ENCODE results near the gene CXCR4. TPM values are rescaled to one million over a fixed set of nuclear protein-coding genes. Genes with fewer than 3 reads are reported as not detected.

The CXCR4 gene
- total and polyA plus RNA-seq, 2 of the 4 experiments (the other 2 are of a cell fraction), result not detected

- no peak overlapping the region for H2BK20ac ChIP-seq (ENCODE audit: low read depth, low read length)
- WGBS, 2 experiments (ENCODE audit: extremely low coverage in 2 of 2, insufficient read length in 1 of 2), result no CpG with 5 or more reads among the region's 6 CpGs
- H2AK9ac ChIP-seq (replicated peaks; ENCODE audit: low read depth, low read length, poor library complexity), result no peak overlapping the region
- no peak overlapping the region for H4K5ac ChIP-seq (ENCODE audit: low read depth, low read length)
- no peak overlapping the region for H3K14ac ChIP-seq (replicated peaks; ENCODE audit: low read depth, low read length)
- in situ Hi-C loops (cut with MboI; ENCODE audit: low sequenced_read_pairs) (no loop called here), dilution Hi-C loops (cut with HindIII; ENCODE audit: low sequenced_read_pairs, unreplicated experiment) (no loop called here), intact Hi-C loops (cut with micrococcal nuclease) (loop anchor here (10.0 kb wide), 1 partner anchor 203 kb away; no protein-coding TSS in a partner anchor)
- no peak for ATAC-seq (ENCODE audit: low read depth)
- TF ChIP-seq RFX5 (IDR thresholded peaks at IDR 0.05; ENCODE audit: low read depth, low read length) (no peak), POLR2A (IDR thresholded peaks at IDR 0.05; ENCODE audit: low read depth, low read length) (no peak), NFE2L2 (IDR thresholded peaks at IDR 0.05; ENCODE audit: low read depth, low read length) (no peak), CHD1 (IDR thresholded peaks at IDR 0.05; ENCODE audit: low read depth, low read length) (no peak), FOS (IDR thresholded peaks at IDR 0.05; ENCODE audit: low read depth, low read length) (no peak), CTCF (conservative IDR thresholded peaks at IDR 0.05; ENCODE audit: low read depth, low read length) (no peak), BHLHE40 (IDR thresholded peaks at IDR 0.05; ENCODE audit: low read depth, low read length) (no peak), ELK1 (IDR thresholded peaks at IDR 0.05; ENCODE audit: borderline replicate concordance, low read depth, low read length) (no peak), RAD21 (IDR thresholded peaks at IDR 0.05; ENCODE audit: low read length) (no peak), CEBPB (IDR thresholded peaks at IDR 0.05; ENCODE audit: low read depth, low read length) (no peak), RCOR1 (IDR thresholded peaks at IDR 0.05; ENCODE audit: insufficient replicate concordance, low read length) (no peak), MAZ (IDR thresholded peaks at IDR 0.05; ENCODE audit: borderline replicate concordance, low read depth, low read length) (no peak), MAFK (IDR thresholded peaks at IDR 0.05; ENCODE audit: low read depth, low read length) (no peak), SMC3 (IDR thresholded peaks at IDR 0.05; ENCODE audit: low read depth, low read length) (no peak), MXI1 (IDR thresholded peaks at IDR 0.05; ENCODE audit: borderline replicate concordance, low read depth, low read length) (no peak)
- TF ChIP-seq, protein P1, sequence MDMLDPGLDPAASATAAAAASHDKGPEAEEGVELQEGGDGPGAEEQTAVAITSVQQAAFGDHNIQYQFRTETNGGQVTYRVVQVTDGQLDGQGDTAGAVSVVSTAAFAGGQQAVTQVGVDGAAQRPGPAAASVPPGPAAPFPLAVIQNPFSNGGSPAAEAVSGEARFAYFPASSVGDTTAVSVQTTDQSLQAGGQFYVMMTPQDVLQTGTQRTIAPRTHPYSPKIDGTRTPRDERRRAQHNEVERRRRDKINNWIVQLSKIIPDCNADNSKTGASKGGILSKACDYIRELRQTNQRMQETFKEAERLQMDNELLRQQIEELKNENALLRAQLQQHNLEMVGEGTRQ (IDR thresholded peaks at IDR 0.05; ENCODE audit: low read depth, low read length), result no peak
- H4K20me1 ChIP-seq (ENCODE audit: insufficient read depth, low read length), result no peaks in the 10 kb centered on the region
- no peak overlapping the region for H3K4me2 ChIP-seq (ENCODE audit: low read depth, low read length)
- no peak for DNase-seq
- H3K9me3 ChIP-seq (ENCODE audit: control insufficient read depth, insufficient read depth, low read length), result no peaks in the 10 kb centered on the region
- no peak overlapping the region for H4K91ac ChIP-seq (ENCODE audit: insufficient read depth, low read depth, low read length)
- no peaks in the 10 kb centered on the region for H3K36me3 ChIP-seq (ENCODE audit: control insufficient read depth, insufficient read depth, low read length)
- H2AK5ac ChIP-seq (ENCODE audit: low read depth, low read length), result no peak overlapping the region
- CTCF ChIA-PET, result no interaction called here
- H3K18ac ChIP-seq (ENCODE audit: low read depth, low read length), result no peak overlapping the region
- no TSS peak for BruUV-seq (replicated peaks)
- H3K27ac ChIP-seq (ENCODE audit: insufficient read depth, low read length), result no peak overlapping the region
- H2BK120ac ChIP-seq (ENCODE audit: low read depth, low read length), result no peak overlapping the region
- no peak overlapping the region for H4K8ac ChIP-seq (ENCODE audit: low read depth in 2 of 2, low read length in 2 of 2)
- no peak overlapping the region for H2BK15ac ChIP-seq (ENCODE audit: low read depth, low read length)
- H3K4me3 ChIP-seq (ENCODE audit: insufficient read depth, low read depth, low read length), result no peak overlapping the region
- POLR2A ChIA-PET (ENCODE audit: unreplicated experiment), result no interaction called here
- H3K79me1 ChIP-seq (ENCODE audit: low read depth in 1 of 2, low read length in 2 of 2), result no peaks in the 10 kb centered on the region
- H3K23ac ChIP-seq (ENCODE audit: low read depth, low read length), result no peak overlapping the region
- H3K56ac ChIP-seq (ENCODE audit: extremely low read depth, insufficient read depth, low read length), result no peak overlapping the region
- no peak overlapping the region for H2AFZ ChIP-seq (replicated peaks; ENCODE audit: low read length, poor library complexity)
- no peak overlapping the region for H2BK5ac ChIP-seq (ENCODE audit: low read depth, low read length, poor library complexity, severe bottlenecking)
- no peak overlapping the region for H3K9ac ChIP-seq (ENCODE audit: low read depth, low read length)
- H3K9me1 ChIP-seq (ENCODE audit: insufficient read depth, low read length), result no peaks in the 10 kb centered on the region
- H3K27me3 ChIP-seq (ENCODE audit: control insufficient read depth, insufficient read depth, low read length), result peaks cover 18% of the 10 kb centered on the region
- H3K4me1 ChIP-seq (ENCODE audit: control insufficient read depth, insufficient read depth, low read length), result no peaks in the 10 kb centered on the region
- no peak overlapping the region for H3K4ac ChIP-seq (ENCODE audit: low read depth, low read length)
Observed at GRCh38 chr2:136127356-136127755, 9.4 kb upstream of the CXCR4 start.
